ENCODE results near the gene FXN. TPM values are rescaled to one million over a fixed set of nuclear protein-coding genes. Genes with fewer than 3 reads are reported as not detected.

Gene FXN
- polyA plus RNA-seq, 3 donors: 9.1 to 27.3 (median 15.9) TPM

- no CpG with 5 or more reads among the region's 2 CpGs for WGBS (ENCODE audit: insufficient coverage)
- Mint-ChIP-seq H3K27ac (no peak overlapping the region), H3K4me1 (no peaks in the 10 kb centered on the region), H3K4me3 (no peak overlapping the region), H3K9me3 (no peaks in the 10 kb centered on the region), H3K36me3 (no peaks in the 10 kb centered on the region), H3K27me3 (ENCODE audit: low read depth in 3 of 3) (no peaks in the 10 kb centered on the region)
- no peaks in the 10 kb centered on the region for H3K9me3 ChIP-seq (replicated peaks in 1 of 2; ENCODE audit: control insufficient read depth in 1 of 2, insufficient read depth in 1 of 2, low read length in 2 of 2)
- no peak overlapping the region for H3K4me2 ChIP-seq (replicated peaks; ENCODE audit: extremely low read depth, low read length, poor library complexity, severe bottlenecking)
- no peak for DNase-seq
- no peaks in the 10 kb centered on the region for H3K36me3 ChIP-seq (replicated peaks in 1 of 2; ENCODE audit: control insufficient read depth in 1 of 2, insufficient read depth in 2 of 2, low read length in 2 of 2)
- H3K4me1 ChIP-seq (ENCODE audit: control insufficient read depth in 1 of 2, insufficient read depth in 2 of 2, low read length in 2 of 2): no peaks in the 10 kb centered on the region
- H3K27ac ChIP-seq (ENCODE audit: low read depth in 1 of 2, low read length in 2 of 2): no peak overlapping the region
- H3K79me2 ChIP-seq (ENCODE audit: insufficient read depth, low read length): no peaks in the 10 kb centered on the region
- H3K9ac ChIP-seq (ENCODE audit: insufficient read depth, low read length, poor library complexity, severe bottlenecking): no peak overlapping the region
- H3K4me3 ChIP-seq (replicated peaks in 1 of 3; ENCODE audit: low read depth in 2 of 3, low read length in 3 of 3): no peak overlapping the region
- no peak for TF ChIP-seq CTCF (IDR thresholded peaks at IDR 0.05)
- no peaks in the 10 kb centered on the region for H3K27me3 ChIP-seq (ENCODE audit: control insufficient read depth in 2 of 2, insufficient read depth in 2 of 2, low read length in 2 of 2)
- H2AFZ ChIP-seq (ENCODE audit: insufficient read depth, low read depth, low read length, poor library complexity, severe bottlenecking): no peak overlapping the region
- intact Hi-C loops (cut with micrococcal nuclease): no loop called here
- no peaks in the 10 kb centered on the region for H4K20me1 ChIP-seq (ENCODE audit: insufficient read depth, low read length)
Observed at GRCh38 chr9:69136185-69136584, 100.6 kb downstream of the FXN start.

- H2AFZ ChIP-seq (ENCODE audit: insufficient read depth, low read depth, low read length, poor library complexity, severe bottlenecking): no peak overlapping the region
- no peak overlapping the region for H3K27ac ChIP-seq (ENCODE audit: low read depth in 1 of 2, low read length in 2 of 2)
- 96% methylated on average over 5 of the region's 7 CpGs for WGBS (ENCODE audit: insufficient coverage)
- no peaks in the 10 kb centered on the region for H3K4me1 ChIP-seq (ENCODE audit: control insufficient read depth in 1 of 2, insufficient read depth in 2 of 2, low read length in 2 of 2)
- Mint-ChIP-seq H3K9me3 (no peaks in the 10 kb centered on the region), H3K4me3 (no peak overlapping the region), H3K36me3 (no peaks in the 10 kb centered on the region), H3K27ac (no peak overlapping the region), H3K27me3 (ENCODE audit: low read depth in 3 of 3) (no peaks in the 10 kb centered on the region), H3K4me1 (peaks cover 1% of the 10 kb centered on the region)
- H3K4me3 ChIP-seq (replicated peaks in 1 of 3; ENCODE audit: low read depth in 2 of 3, low read length in 3 of 3): no peak overlapping the region
- DNase-seq: no peak
- H3K36me3 ChIP-seq (replicated peaks in 1 of 2; ENCODE audit: control insufficient read depth in 1 of 2, insufficient read depth in 2 of 2, low read length in 2 of 2): no peaks in the 10 kb centered on the region
- no peaks in the 10 kb centered on the region for H3K79me2 ChIP-seq (ENCODE audit: insufficient read depth, low read length)
- H4K20me1 ChIP-seq (ENCODE audit: insufficient read depth, low read length): no peaks in the 10 kb centered on the region
- no peak for TF ChIP-seq CTCF (IDR thresholded peaks at IDR 0.05)
- no peaks in the 10 kb centered on the region for H3K9me3 ChIP-seq (replicated peaks in 1 of 2; ENCODE audit: control insufficient read depth in 1 of 2, insufficient read depth in 1 of 2, low read length in 2 of 2)
- intact Hi-C loops (cut with micrococcal nuclease): no loop called here
- H3K4me2 ChIP-seq (replicated peaks; ENCODE audit: extremely low read depth, low read length, poor library complexity, severe bottlenecking): no peak overlapping the region
- H3K27me3 ChIP-seq (ENCODE audit: control insufficient read depth in 2 of 2, insufficient read depth in 2 of 2, low read length in 2 of 2): no peaks in the 10 kb centered on the region
- H3K9ac ChIP-seq (ENCODE audit: insufficient read depth, low read length, poor library complexity, severe bottlenecking): no peak overlapping the region
Observed at GRCh38 chr9:69136779-69137178, 101.2 kb downstream of the FXN start.
